ENCODE results near the gene ITPKB.

ITPKB gene

DNA sequence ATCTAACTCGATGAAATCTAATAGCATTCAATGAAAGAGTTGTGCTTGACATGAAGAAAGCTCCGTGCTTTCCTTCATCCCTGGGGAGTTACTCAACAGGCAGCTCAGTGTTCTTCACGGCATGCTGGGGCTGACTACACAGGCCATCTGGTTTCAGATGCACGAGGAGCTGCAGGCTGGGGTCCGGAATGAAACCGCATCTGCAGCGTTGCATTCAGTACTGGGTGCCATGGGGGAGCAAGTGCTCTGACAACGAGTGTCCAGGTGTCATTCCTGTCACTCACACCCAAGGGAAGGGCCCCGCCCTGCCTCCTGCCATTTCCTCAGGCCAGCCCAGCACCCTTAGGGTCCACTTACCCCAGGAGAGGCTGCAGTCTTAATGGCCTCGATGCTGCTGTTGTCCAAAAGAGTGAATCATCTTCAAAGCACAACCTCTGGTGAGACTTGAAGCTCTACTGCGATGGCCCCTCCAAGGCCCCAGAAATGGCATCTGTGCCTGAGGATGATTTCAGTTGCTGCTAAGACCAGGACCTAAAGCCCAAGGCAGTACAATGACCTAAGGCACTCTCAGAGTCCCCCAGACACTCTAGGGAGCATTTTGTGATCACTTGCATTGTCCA is 129.1 kb downstream of the ITPKB start:
- TF ChIP-seq EGR1 (IDR thresholded peaks at IDR 0.05) = no peak

- TF ChIP-seq EP300 (IDR thresholded peaks at IDR 0.05; ENCODE audit: borderline replicate concordance) = no peak
- TF ChIP-seq RAD21 (IDR thresholded peaks at IDR 0.05; ENCODE audit: low read depth) = peak; percentile 66
- TF ChIP-seq EGR1 (IDR thresholded peaks at IDR 0.05) = no peak
These were observed 130.2 kb downstream of the ITPKB start for GRCh38 chr1:226608699-226609505.

DNA sequence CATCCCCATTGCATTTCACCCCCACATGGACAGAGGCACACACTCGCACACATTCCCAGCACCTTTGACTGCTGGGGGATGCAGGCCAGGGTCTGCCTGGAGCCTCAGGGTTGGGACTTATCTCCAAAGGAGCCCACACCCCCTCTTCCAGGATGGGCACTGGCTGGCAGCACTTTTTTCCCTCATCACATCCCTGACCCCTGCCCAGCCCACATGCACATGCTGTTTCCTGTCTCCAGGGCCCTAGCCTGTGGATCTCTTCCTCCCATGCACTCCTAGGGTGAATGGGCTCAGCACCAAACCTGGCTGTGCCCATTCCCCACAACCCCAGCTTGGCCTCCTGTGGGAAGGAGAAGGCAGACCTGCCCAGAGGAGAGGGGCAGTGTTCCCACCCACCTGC is 131.3 kb downstream of the ITPKB start:
- TF ChIP-seq MAX (IDR thresholded peaks at IDR 0.05) (no peak), TAF1 (IDR thresholded peaks at IDR 0.05; ENCODE audit: low read depth) (no peak), FOXM1 (IDR thresholded peaks at IDR 0.05; ENCODE audit: borderline replicate concordance, low read depth) (no peak), NFIC (IDR thresholded peaks at IDR 0.05) (no peak), EP300 (IDR thresholded peaks at IDR 0.05; ENCODE audit: borderline replicate concordance) (no peak), USF1 (IDR thresholded peaks at IDR 0.05) (no peak), YY1 (IDR thresholded peaks at IDR 0.05; ENCODE audit: low read depth) (no peak), ZBTB7A (IDR thresholded peaks at IDR 0.05; ENCODE audit: low read depth) (no peak), RAD21 (IDR thresholded peaks at IDR 0.05; ENCODE audit: low read depth) (no peak), CREB1 (IDR thresholded peaks at IDR 0.05; ENCODE audit: low read depth) (no peak)
- TF ChIP-seq, protein P1, sequence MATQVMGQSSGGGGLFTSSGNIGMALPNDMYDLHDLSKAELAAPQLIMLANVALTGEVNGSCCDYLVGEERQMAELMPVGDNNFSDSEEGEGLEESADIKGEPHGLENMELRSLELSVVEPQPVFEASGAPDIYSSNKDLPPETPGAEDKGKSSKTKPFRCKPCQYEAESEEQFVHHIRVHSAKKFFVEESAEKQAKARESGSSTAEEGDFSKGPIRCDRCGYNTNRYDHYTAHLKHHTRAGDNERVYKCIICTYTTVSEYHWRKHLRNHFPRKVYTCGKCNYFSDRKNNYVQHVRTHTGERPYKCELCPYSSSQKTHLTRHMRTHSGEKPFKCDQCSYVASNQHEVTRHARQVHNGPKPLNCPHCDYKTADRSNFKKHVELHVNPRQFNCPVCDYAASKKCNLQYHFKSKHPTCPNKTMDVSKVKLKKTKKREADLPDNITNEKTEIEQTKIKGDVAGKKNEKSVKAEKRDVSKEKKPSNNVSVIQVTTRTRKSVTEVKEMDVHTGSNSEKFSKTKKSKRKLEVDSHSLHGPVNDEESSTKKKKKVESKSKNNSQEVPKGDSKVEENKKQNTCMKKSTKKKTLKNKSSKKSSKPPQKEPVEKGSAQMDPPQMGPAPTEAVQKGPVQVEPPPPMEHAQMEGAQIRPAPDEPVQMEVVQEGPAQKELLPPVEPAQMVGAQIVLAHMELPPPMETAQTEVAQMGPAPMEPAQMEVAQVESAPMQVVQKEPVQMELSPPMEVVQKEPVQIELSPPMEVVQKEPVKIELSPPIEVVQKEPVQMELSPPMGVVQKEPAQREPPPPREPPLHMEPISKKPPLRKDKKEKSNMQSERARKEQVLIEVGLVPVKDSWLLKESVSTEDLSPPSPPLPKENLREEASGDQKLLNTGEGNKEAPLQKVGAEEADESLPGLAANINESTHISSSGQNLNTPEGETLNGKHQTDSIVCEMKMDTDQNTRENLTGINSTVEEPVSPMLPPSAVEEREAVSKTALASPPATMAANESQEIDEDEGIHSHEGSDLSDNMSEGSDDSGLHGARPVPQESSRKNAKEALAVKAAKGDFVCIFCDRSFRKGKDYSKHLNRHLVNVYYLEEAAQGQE (IDR thresholded peaks at IDR 0.05; ENCODE audit: low read depth) = no peak

- TF ChIP-seq FOXM1 (IDR thresholded peaks at IDR 0.05; ENCODE audit: borderline replicate concordance, low read depth) (no peak), CEBPB (IDR thresholded peaks at IDR 0.05) (no peak), CREB1 (IDR thresholded peaks at IDR 0.05; ENCODE audit: low read depth) (no peak), RAD21 (IDR thresholded peaks at IDR 0.05; ENCODE audit: low read depth) (no peak), TCF12 (IDR thresholded peaks at IDR 0.05; ENCODE audit: low read depth) (no peak), ZBTB7A (IDR thresholded peaks at IDR 0.05; ENCODE audit: low read depth) (no peak), EP300 (IDR thresholded peaks at IDR 0.05; ENCODE audit: borderline replicate concordance) (no peak), YY1 (IDR thresholded peaks at IDR 0.05; ENCODE audit: low read depth) (no peak), TEAD4 (IDR thresholded peaks at IDR 0.05) (no peak), NFIC (IDR thresholded peaks at IDR 0.05) (no peak), MAX (IDR thresholded peaks at IDR 0.05) (no peak), TAF1 (IDR thresholded peaks at IDR 0.05; ENCODE audit: low read depth) (no peak), USF1 (IDR thresholded peaks at IDR 0.05) (no peak), EGR1 (IDR thresholded peaks at IDR 0.05) (no peak)
- TF ChIP-seq, protein P1 (IDR thresholded peaks at IDR 0.05; ENCODE audit: low read depth) = no peak
These were observed 131.8 kb downstream of the ITPKB start for GRCh38 chr1:226607268-226607660.

- TF ChIP-seq CREB1 (IDR thresholded peaks at IDR 0.05; ENCODE audit: low read depth) (no peak), EP300 (IDR thresholded peaks at IDR 0.05; ENCODE audit: borderline replicate concordance) (no peak), TEAD4 (IDR thresholded peaks at IDR 0.05) (no peak), MAX (IDR thresholded peaks at IDR 0.05) (no peak), NFIC (IDR thresholded peaks at IDR 0.05) (no peak), YY1 (IDR thresholded peaks at IDR 0.05; ENCODE audit: low read depth) (no peak)
These were observed 132.5 kb downstream of the ITPKB start for GRCh38 chr1:226606311-226607267.
